Liver (tissue), 9 donors: Measurements from ENCODE around the gene PASK. TPM values are rescaled to one million over a fixed set of nuclear protein-coding genes. Genes with fewer than 3 reads are reported as not detected.
A peak's percentile ranks its signal among the peaks of the same experiment; 100 is the strongest.

Source experiments
- DNase-seq: peaks from one replicate; pipeline ENCODE4 v3.0.0-alpha.2; 2017; ENCODE audit warnings: low spot score
- H3K27ac ChIP-seq, 2 donors: one replicate each; pipeline ENCODE4 v1.7.0; 2013; ENCODE audit warnings: inconsistent platforms in 2 of 2, low read length in 2 of 2, control low read depth in 1 of 2, low read depth in 1 of 2, mild to moderate bottlenecking in 1 of 2
- H3K27me3 ChIP-seq, 4 donors: one replicate each; pipeline versions ENCODE4 v1.6.1 to v1.7.0; 2013; ENCODE audit warnings: low read length in 3 of 4, inconsistent platforms in 1 of 4, mild to moderate bottlenecking in 1 of 4, moderate library complexity in 1 of 4; ENCODE audit not compliant: control insufficient read depth in 4 of 4, insufficient read depth in 4 of 4
- H3K36me3 ChIP-seq, 4 donors: one replicate each; pipeline versions ENCODE4 v1.6.1 to v1.7.0; 2013; ENCODE audit warnings: low read length in 3 of 4, mild to moderate bottlenecking in 3 of 4, low read depth in 1 of 4, moderate library complexity in 1 of 4; ENCODE audit not compliant: control insufficient read depth in 4 of 4, insufficient read depth in 3 of 4
- H3K4me1 ChIP-seq, 4 donors: one replicate each; pipeline versions ENCODE4 v1.6.1 to v1.7.0; 2013; ENCODE audit warnings: low read length in 3 of 4, mild to moderate bottlenecking in 3 of 4, moderate library complexity in 1 of 4; ENCODE audit not compliant: control insufficient read depth in 4 of 4, insufficient read depth in 4 of 4
- H3K4me3 ChIP-seq, 3 donors: one replicate each; pipeline versions ENCODE4 v1.6.1 to v1.7.0; 2013; ENCODE audit warnings: low read length in 3 of 3, control low read depth in 1 of 3, low read depth in 1 of 3, mild to moderate bottlenecking in 1 of 3
- H3K9ac ChIP-seq, 2 donors: one replicate each; pipeline ENCODE4 v1.7.0; 2013; ENCODE audit warnings: low read length in 2 of 2, mild to moderate bottlenecking in 2 of 2, moderate library complexity in 2 of 2, control low read depth in 1 of 2, low read depth in 1 of 2
- H3K9me3 ChIP-seq, 4 donors: one replicate each; pipeline versions ENCODE4 v1.6.1 to v1.7.0; 2013; ENCODE audit warnings: low read length in 3 of 4; ENCODE audit not compliant: control insufficient read depth in 4 of 4
- ATF3 ChIP-seq: IDR thresholded peaks from 2 replicates; pipeline ENCODE4 v1.6.1; 2016; ENCODE audit warnings: antibody characterized with exemption
- CTCF ChIP-seq: fragments of 150-350 bp; IDR thresholded peaks from 2 replicates; pipeline ENCODE4 v1.5.1; 2017; ENCODE audit warnings: improper control_type of control experiment, low read depth, low read length; ENCODE audit not compliant: missing input control
- FOXA2 ChIP-seq: IDR thresholded peaks from 2 replicates; pipeline ENCODE4 v1.6.1; 2016; ENCODE audit warnings: antibody characterized with exemption
- GABPA ChIP-seq, 2 donors: IDR thresholded peaks in 1 of 2; conservative IDR thresholded peaks in 1 of 2; 2 replicates each; pipeline ENCODE4 v1.6.1; 2016; ENCODE audit warnings: antibody characterized with exemption in 2 of 2, mild to moderate bottlenecking in 1 of 2, moderate library complexity in 1 of 2
- JUND ChIP-seq, 2 donors: IDR thresholded peaks; 2 replicates each; pipeline ENCODE4 v1.6.1; 2016; ENCODE audit warnings: antibody characterized with exemption in 2 of 2
- NR2F2 ChIP-seq: IDR thresholded peaks from 2 replicates; pipeline ENCODE4 v1.6.1; 2016; ENCODE audit warnings: antibody characterized with exemption
- RAD21 ChIP-seq, 2 donors: IDR thresholded peaks; 2 replicates each; pipeline ENCODE4 v1.6.1; 2016; ENCODE audit warnings: antibody characterized with exemption in 2 of 2, mild to moderate bottlenecking in 2 of 2
- RXRA ChIP-seq, 2 donors: IDR thresholded peaks; 2 replicates each; pipeline ENCODE4 v1.6.1; 2017 to 2018; ENCODE audit warnings: antibody characterized with exemption in 2 of 2, mild to moderate bottlenecking in 1 of 2
- SP1 ChIP-seq: IDR thresholded peaks from 2 replicates; pipeline ENCODE4 v1.6.1; 2018; ENCODE audit warnings: antibody characterized with exemption, mild to moderate bottlenecking
- TAF1 ChIP-seq: conservative IDR thresholded peaks from 2 replicates; pipeline ENCODE4 v1.6.1; 2016; ENCODE audit warnings: antibody characterized with exemption, mild to moderate bottlenecking
- YY1 ChIP-seq: IDR thresholded peaks from 2 replicates; pipeline ENCODE4 v1.6.1; 2016; ENCODE audit warnings: antibody characterized with exemption, mild to moderate bottlenecking
- WGBS: extraction: QIAGEN DNeasy Blood & Tissue Kit; methylation state at CpG from one replicate; pipeline ENCODE4 v1.1.7; 2013; 5-methylcytosine and 5-hydroxymethylcytosine counted together
- polyA plus RNA-seq, 2 donors: library from polyadenylated mRNA; stranded (reverse) in 1 of 2; unstranded in 1 of 2; fragments of 200-250 nt in 1 of 2; fragments of >200 nt in 1 of 2; fragmentation: Nextera tagmentation in 1 of 2; extraction: Ambion mirVana in 1 of 2; gene quantifications; one replicate each; pipeline versions ENCODE4 v1.2.1 to v1.2.3, GENCODE V29; 2013 to 2015
- total RNA-seq, 2 donors: library from RNA; depleted of rRNA; stranded (reverse); fragments of >200 nt; gene quantifications; one replicate each; pipeline ENCODE4 v1.2.3, GENCODE V29; 2014
- TF ChIP-seq, protein P1 (sequence below): IDR thresholded peaks from 2 replicates; pipeline ENCODE4 v1.6.1; 2016; ENCODE audit warnings: antibody characterized with exemption, mild to moderate bottlenecking
- donor health status: healthy.
- donor health status: healthy.
- donor health status: healthy.
- donor health status: healthy.
- donor health status: healthy.

Gene PASK
- total and polyA plus RNA-seq, 4 donors = 0.96 to 8.8 (median 2.9) TPM

DNA sequence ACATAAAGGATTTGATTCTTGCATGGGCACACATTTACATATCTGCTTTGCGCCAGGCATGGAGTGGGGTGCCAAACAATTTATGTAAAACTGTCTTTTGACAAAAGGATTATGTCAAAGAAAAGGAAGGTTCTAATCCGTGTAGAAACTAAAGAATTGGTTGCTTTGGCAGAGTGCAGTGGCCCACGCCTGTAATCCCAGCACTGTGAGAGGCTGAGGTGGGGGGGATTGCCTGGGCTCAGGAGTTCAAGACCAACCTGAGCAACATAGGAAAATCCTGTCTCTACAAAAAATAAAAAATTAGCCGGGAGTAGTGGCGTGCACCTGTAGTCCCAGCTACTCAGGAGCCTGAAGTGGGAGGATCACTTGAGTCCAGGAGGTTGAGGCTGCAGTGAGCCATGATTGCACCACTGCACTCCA, 46.1 kb downstream of the PASK start:
- Histone ChIP-seq H3K27ac (no peak overlapping the region), H3K9me3 (no peaks in the 10 kb centered on the region), H3K27me3 (no peaks in the 10 kb centered on the region), H3K4me1 (peaks cover 0 to 22% (median 16%) of the 10 kb centered on the region in 4 donors), H3K4me3 (peak overlapping the region in 2 of 3 donors; percentile 87 to 93), H3K36me3 (peaks cover 0 to 11% (median 9%) of the 10 kb centered on the region in 4 donors), H3K9ac (peak overlapping the region; percentile 92 to 100)
- peak; percentile 9 for DNase-seq
- WGBS = 53% methylated on average over 5 of the region's 5 CpGs
- TF ChIP-seq TAF1 = no peak
- no peak for TF ChIP-seq SP1
- no peak for TF ChIP-seq RXRA (IDR thresholded peaks at IDR 0.05)
- TF ChIP-seq FOXA2 = no peak
- TF ChIP-seq YY1 = no peak

DNA sequence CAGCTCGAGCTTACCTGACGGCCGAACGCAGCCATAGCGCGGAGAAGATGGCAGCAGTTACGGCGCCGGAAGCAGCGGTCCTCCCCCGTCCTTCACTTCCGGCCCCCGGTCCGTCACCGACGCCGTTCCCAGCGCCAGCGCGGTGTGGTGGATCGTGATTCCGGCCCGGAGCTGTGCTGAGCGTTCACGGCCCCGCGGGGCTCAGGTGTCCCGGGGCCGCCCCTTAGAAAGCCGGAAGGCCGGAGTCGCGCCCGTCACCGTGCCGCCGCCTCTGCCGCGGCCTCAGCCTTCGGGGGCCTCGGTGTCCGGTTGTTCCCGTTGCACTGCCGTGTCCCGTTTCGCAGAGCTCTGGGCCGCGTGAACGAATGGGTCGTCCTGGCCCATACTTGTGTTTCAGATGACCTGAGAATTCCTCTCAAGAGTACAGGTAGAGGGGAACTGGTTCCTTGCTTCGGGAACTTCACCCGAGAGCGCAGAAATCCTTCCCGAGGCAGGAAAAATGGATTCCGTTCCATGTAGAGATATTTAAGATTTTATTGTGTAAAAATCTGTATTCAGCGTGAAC, 47.0 kb downstream of the PASK start, which contains the start of gene MTERF4:
Gene MTERF4 (minus strand): TSS at position 49 of the 565 bp plus-strand sequence. CDS start 14 bp downstream, at position 35.
- WGBS = under 1% methylated on average over 56 of the region's 56 CpGs
- Histone ChIP-seq H3K27ac (peak within 1 kb of the TSS; percentile 59 to 93), H3K4me1 (peaks cover 0 to 22% (median 16%) of the 10 kb centered on the region in 4 donors), H3K9me3 (no peaks in the 10 kb centered on the region), H3K9ac (peak within 1 kb of the TSS; percentile 92 to 100), H3K4me3 (peak within 1 kb of the TSS; percentile 87 to 95 (median 93)), H3K27me3 (no peaks in the 10 kb centered on the region), H3K36me3 (peaks cover 0 to 13% (median 10%) of the 10 kb centered on the region in 4 donors)
- TF ChIP-seq ATF3 (no peak), FOXA2 (no peak), GABPA (IDR thresholded peaks at IDR 0.05 in 1 of 2, conservative IDR thresholded peaks at IDR 0.05 in 1 of 2) (peak; percentile 92 to 97), RAD21 (IDR thresholded peaks at IDR 0.05) (peak; percentile 39 to 61), TAF1 (peak; percentile 41), CTCF (peak; percentile 4), NR2F2 (no peak), SP1 (peak; percentile 48), YY1 (peak; percentile 92), RXRA (IDR thresholded peaks at IDR 0.05) (no peak), JUND (IDR thresholded peaks at IDR 0.05) (no peak)
- TF ChIP-seq, protein P1, sequence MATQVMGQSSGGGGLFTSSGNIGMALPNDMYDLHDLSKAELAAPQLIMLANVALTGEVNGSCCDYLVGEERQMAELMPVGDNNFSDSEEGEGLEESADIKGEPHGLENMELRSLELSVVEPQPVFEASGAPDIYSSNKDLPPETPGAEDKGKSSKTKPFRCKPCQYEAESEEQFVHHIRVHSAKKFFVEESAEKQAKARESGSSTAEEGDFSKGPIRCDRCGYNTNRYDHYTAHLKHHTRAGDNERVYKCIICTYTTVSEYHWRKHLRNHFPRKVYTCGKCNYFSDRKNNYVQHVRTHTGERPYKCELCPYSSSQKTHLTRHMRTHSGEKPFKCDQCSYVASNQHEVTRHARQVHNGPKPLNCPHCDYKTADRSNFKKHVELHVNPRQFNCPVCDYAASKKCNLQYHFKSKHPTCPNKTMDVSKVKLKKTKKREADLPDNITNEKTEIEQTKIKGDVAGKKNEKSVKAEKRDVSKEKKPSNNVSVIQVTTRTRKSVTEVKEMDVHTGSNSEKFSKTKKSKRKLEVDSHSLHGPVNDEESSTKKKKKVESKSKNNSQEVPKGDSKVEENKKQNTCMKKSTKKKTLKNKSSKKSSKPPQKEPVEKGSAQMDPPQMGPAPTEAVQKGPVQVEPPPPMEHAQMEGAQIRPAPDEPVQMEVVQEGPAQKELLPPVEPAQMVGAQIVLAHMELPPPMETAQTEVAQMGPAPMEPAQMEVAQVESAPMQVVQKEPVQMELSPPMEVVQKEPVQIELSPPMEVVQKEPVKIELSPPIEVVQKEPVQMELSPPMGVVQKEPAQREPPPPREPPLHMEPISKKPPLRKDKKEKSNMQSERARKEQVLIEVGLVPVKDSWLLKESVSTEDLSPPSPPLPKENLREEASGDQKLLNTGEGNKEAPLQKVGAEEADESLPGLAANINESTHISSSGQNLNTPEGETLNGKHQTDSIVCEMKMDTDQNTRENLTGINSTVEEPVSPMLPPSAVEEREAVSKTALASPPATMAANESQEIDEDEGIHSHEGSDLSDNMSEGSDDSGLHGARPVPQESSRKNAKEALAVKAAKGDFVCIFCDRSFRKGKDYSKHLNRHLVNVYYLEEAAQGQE = peak; percentile 39
- DNase-seq = peak; percentile 89
